NCI-H146 treated with DMSO at 0.1 percent for 48 hours (cell line): ENCODE results near the gene CAMTA1.
"Not testable (repeated sequence)": the region's sequence is repeated elsewhere in the genome, so short reads cannot be mapped to it uniquely, and the experiment has no call there.

Source experiments
- DNase-seq: peaks from one replicate; lab custom pipeline; 2025; ENCODE audit not compliant: unreplicated experiment; lab: John Stamatoyannopoulos, UW

The CAMTA1 gene

GRCh38 chr1:6834366-6834765, 49.1 kb downstream of the CAMTA1 start:
- no peak for DNase-seq

- no peak for DNase-seq
Measured at GRCh38 chr1:6835139-6835538, 49.9 kb downstream of the CAMTA1 start.

GRCh38 chr1:6842301-6842700, 57.0 kb downstream of the CAMTA1 start:
- no peak for DNase-seq

- DNase-seq: not testable (repeated sequence)
Measured at GRCh38 chr1:6845786-6846185, 60.5 kb downstream of the CAMTA1 start.

GRCh38 chr1:6848816-6849215, 63.6 kb downstream of the CAMTA1 start:
- no peak for DNase-seq

- DNase-seq: no peak
Measured at GRCh38 chr1:6850537-6850936, 65.3 kb downstream of the CAMTA1 start.

GRCh38 chr1:6852136-6852890, 67.1 kb downstream of the CAMTA1 start:
- no peak for DNase-seq

GRCh38 chr1:6854166-6854565, 68.9 kb downstream of the CAMTA1 start:
- no peak for DNase-seq

- DNase-seq: no peak
Measured at GRCh38 chr1:6857831-6858230, 72.6 kb downstream of the CAMTA1 start.

GRCh38 chr1:6858596-6858995, 73.3 kb downstream of the CAMTA1 start:
- no peak for DNase-seq

GRCh38 chr1:6859415-6860343, 74.4 kb downstream of the CAMTA1 start:
- no peak for DNase-seq

GRCh38 chr1:6860401-6860800, 75.1 kb downstream of the CAMTA1 start:
- no peak for DNase-seq

GRCh38 chr1:6861075-6861724, 75.9 kb downstream of the CAMTA1 start:
- no peak for DNase-seq

- no peak for DNase-seq
Measured at GRCh38 chr1:6862906-6863305, 77.7 kb downstream of the CAMTA1 start.

GRCh38 chr1:6864166-6864565, 78.9 kb downstream of the CAMTA1 start:
- no peak for DNase-seq

- DNase-seq: no peak
Measured at GRCh38 chr1:6866825-6867224, 81.6 kb downstream of the CAMTA1 start.

- DNase-seq: no peak
Measured at GRCh38 chr1:6867321-6867720, 82.1 kb downstream of the CAMTA1 start.

GRCh38 chr1:6867729-6868659, 82.7 kb downstream of the CAMTA1 start:
- no peak for DNase-seq

GRCh38 chr1:6868660-6869380, 83.6 kb downstream of the CAMTA1 start:
- DNase-seq: no peak

- DNase-seq: no peak
Measured at GRCh38 chr1:6869545-6869944, 84.3 kb downstream of the CAMTA1 start.
